NCI-H524 treated with DMSO at 0.1 percent for 48 hours (cell line): ENCODE data around the gene SFSWAP.

ENCODE experiments used
- DNase-seq: peaks from one replicate; lab custom pipeline; 2025; lab: John Stamatoyannopoulos, UW

The SFSWAP gene

GRCh38 chr12:131835616-131836171 is 124.8 kb downstream of the SFSWAP start:
- no peak for DNase-seq

DNA sequence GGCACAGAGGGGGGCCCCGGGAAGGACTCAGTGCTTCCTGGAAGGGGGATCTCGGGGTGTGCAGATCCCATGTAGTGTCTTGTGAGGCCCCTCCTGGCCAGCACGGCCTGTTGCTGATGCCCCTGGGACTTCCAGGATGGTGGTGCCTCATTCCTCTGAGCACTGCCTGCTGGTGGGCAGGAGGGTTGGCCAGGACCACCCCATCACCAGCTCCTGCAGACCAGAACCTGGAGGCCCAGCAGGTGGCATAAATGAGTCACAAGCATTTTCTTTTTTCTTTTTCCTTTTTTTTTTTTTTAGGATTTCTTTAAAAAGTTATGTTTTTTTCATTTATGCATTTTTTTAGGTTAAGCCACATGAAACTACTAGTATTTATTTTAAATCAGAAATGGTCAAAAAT is 125.3 kb downstream of the SFSWAP start:
- no peak for DNase-seq

DNA sequence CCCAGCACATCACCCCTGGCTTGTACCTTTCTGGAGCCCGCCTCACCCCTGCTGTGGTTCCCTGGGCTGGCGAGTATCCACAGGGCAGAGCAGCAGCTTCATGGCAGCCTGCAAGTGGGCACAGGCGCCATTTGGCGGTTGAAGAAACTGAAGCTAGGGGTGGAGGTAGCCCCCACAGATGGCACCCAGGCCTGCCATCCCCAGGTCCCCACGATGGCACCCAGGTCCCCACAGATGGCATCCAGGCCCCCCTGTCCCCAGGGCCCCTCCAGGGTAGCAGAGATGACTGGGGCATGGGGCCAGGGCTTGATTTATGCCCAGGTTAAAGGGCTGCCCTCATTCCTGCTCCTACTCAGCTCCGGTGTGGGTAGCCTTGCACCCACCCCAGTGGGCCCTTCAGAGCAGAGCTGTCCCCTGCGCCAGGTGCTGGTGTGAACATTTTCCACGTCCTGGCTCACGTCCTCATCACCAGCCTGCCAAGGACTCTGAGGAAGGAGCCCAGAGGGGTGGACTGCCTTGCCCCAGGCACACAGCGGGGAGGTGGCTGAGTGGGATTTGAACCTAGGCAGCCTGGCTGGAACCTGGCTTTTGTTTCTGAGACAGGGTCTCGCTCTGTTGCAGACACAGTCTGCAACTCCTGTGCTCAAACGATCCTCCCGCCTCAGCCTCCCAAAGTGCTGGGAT is 126.0 kb downstream of the SFSWAP start:
- no peak for DNase-seq

GRCh38 chr12:131840643-131841416 is 129.9 kb downstream of the SFSWAP start:
- DNase-seq = no peak

DNA sequence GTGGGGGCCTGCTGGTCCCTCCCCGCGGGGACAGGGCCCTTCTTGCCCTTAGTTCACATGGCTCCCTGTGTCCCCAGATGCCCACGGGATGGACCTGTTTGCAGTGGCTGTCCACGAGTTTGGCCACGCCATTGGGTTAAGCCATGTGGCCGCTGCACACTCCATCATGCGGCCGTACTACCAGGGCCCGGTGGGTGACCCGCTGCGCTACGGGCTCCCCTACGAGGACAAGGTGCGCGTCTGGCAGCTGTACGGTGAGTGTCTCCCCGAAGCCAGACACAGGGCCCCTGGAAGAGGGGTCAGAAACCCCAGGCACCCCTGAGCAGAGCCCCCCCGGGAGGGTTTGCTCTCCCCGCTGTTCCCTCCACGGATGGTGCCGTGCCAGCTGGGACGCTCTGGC is 130.7 kb downstream of the SFSWAP start:
- no peak for DNase-seq

DNA sequence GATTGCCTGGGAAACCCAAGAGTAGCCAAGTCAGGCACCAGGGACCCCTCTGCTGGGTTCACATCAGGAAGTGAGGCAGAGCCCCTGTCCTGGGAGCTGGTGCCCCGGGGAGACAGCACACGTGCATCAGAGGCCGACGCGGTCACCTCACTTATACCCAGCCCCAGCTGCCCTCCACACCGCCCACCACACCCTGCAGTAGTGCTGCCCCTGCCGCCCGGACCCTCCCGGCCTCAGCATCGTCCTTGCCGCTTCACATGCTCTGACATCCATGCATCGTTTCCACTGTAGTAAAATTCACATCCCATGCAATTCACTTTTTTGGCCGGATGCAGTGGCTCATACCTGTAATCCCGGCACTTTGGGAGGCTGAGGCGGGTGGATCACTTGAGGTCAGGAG is 131.3 kb downstream of the SFSWAP start:
- DNase-seq = no peak

- no peak for DNase-seq
Observed at GRCh38 chr12:131843527-131843926, 132.6 kb downstream of the SFSWAP start.

DNA sequence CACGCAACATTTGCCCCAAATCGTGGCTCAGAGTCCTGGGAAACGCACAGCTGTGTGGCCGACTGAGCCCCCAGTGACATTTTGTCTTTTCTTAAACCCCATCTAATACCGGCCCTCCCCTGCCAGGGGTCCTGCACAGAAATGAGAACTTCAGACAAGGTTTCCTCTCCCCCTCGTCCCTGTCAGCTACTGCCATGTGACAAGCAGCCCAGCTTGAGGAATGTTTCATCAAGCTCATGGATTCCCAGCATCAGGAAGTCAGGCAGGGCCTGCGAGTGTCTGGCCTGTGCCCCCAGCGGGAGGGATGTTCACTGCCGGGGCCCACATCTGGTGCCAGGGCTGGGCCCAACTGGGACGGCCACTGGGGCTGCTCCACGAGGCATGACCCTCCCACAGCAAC is 133.2 kb downstream of the SFSWAP start:
- no peak for DNase-seq

DNA sequence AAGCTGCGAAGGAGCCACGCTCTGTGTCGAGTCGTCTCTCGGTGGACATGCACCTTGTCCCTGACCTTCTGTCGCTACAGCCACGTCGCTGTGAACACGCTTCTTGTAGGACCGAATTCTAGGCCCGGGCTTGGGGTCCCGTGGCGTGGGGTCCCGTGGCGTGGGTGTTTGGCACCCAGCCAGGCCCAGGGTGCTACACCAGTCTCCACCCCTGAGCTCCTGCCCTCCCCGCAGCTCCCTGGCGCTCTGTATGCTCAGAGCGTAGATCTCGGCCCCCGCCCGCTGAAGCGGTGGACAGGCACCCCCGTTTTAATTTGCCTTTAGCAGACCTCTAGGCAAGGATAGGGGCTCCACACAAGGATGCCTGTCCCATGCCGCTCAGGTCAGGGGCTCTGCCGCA is 133.8 kb downstream of the SFSWAP start:
- no peak for DNase-seq

GRCh38 chr12:131845121-131845520 is 134.2 kb downstream of the SFSWAP start:
- DNase-seq = no peak

GRCh38 chr12:131847456-131847855 is 136.6 kb downstream of the SFSWAP start:
- no peak for DNase-seq

GRCh38 chr12:131848753-131849152 is 137.9 kb downstream of the SFSWAP start:
- DNase-seq = no peak
